ENCODE results near the gene STX12.
"Not testable (repeated sequence)": the region's sequence is repeated elsewhere in the genome, so short reads cannot be mapped to it uniquely, and the experiment has no call there.

Gene STX12

GRCh38 chr1:27865821-27866220 lies 92.8 kb downstream of the STX12 start:
- no peak for DNase-seq (ENCODE audit: low read depth in 1 of 2, low spot score in 1 of 2)

GRCh38 chr1:27868556-27868931 lies 95.5 kb downstream of the STX12 start:
- DNase-seq (ENCODE audit: low read depth in 1 of 2, low spot score in 1 of 2): no peak

DNA sequence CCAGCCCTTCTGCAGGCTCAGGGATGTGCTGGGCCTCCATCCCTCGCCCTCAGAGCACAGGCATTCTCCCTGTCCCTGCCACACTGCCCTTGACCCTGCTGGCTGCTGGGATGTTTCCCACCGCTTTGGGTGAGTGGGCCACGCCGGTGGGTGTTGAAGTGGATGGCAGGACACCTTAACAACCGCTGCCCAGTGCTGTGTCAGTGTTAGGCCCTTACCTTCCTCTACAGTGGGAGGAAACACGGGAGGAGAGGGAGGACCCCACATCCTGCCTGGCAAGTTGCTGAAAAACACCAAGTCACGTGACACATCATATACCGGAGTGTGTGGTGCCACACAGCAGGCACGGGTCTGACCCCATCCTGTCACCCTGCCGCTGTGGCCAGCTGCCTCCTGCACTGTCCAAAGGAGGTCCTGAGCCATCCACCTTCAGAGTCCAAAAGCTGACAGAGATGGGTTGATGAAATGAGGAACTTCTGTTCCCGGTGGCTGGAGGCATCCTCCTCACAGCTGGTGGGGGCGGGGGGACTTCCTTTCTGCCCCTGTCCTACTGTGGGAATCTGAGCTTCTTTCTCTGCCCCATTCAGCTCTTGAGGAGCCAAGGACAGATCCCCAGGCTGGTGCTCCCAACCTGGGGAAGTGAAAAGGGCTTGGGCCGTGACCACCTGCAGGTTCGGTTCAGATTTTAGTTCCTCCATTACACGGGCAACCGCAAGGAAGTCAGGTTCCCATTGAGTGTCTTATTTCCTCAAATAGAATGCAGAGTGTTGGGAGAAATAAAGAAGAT lies 96.1 kb downstream of the STX12 start:
- peak; percentile 26 to 52 for DNase-seq (ENCODE audit: low read depth in 1 of 2, low spot score in 1 of 2)

- no peak for DNase-seq (ENCODE audit: low read depth in 1 of 2, low spot score in 1 of 2)
Observed at GRCh38 chr1:27869719-27870085, 96.7 kb downstream of the STX12 start.

GRCh38 chr1:27871076-27871475 lies 98.1 kb downstream of the STX12 start:
- DNase-seq (ENCODE audit: low read depth in 1 of 2, low spot score in 1 of 2): not testable (repeated sequence)

- DNase-seq (ENCODE audit: low read depth in 1 of 2, low spot score in 1 of 2): peak; percentile 60 to 66
Observed at GRCh38 chr1:27872059-27872801, 99.2 kb downstream of the STX12 start, which contains the start of gene THEMIS2. Gene THEMIS2, plus strand, starts transcription at chr1:27872544. Its CDS starts 28 bp downstream, at chr1:27872572.

DNA sequence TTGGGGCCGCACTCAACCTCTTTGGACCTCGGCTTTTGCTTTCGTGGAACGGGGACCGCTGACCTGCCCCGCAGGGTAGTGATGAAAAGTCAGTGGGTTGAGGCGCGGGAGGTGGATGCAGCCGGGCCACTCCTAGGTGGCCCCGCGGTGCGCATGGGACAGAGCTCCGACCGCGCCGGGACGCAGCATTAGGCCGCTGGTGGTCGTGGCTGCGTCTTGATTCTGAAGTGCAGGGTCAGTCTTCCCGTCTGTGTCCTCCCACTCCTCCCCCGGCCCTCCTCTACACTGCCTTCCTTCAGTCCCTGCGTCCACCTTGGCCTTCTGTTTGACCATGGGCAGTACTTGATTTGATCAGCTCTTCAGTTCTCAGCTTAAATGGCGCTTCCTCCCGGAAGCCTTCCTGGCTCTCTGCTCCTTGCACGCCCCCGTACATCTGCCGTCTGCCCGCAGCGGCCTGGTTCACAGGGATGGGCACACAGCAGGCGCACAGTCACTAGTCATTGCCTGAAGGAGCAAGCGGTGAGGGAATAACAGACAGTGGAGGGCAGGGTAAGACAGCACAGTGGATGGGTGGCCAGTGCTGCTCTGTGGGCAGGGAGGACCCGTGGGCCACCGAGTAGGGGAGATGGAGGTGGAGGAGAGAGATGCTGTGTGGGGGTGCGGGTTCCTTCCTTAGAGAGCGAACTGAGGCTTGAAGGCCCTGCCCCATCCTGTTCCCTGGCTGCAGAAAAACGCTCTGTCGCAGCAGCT lies 100.0 kb downstream of the STX12 start:
- DNase-seq (ENCODE audit: low read depth in 1 of 2, low spot score in 1 of 2): no peak

- DNase-seq (ENCODE audit: low read depth in 1 of 2, low spot score in 1 of 2): no peak
Observed at GRCh38 chr1:27873671-27874384, 100.8 kb downstream of the STX12 start.

All from activated CD4-positive, alpha-beta T cell treated with anti-CD3 and anti-CD28 coated beads, Interleukin-2, amount 50 U/mL, for 24 hours (primary cell).